Stomach smooth muscle (tissue), 2 donors: ENCODE measurements around the gene R3HCC1L.

Experiments
- H3K27ac ChIP-seq: one replicate; pipeline ENCODE4 v1.7.0; 2013; ENCODE audit warnings: mild to moderate bottlenecking, low read length, inconsistent platforms
- H3K27me3 ChIP-seq, 2 donors: one replicate each; pipeline ENCODE4 v1.7.0; 2013; ENCODE audit warnings: low read length in 2 of 2; ENCODE audit not compliant: insufficient read depth in 2 of 2, control insufficient read depth in 1 of 2
- H3K36me3 ChIP-seq, 2 donors: one replicate each; pipeline ENCODE4 v1.7.0; 2013; ENCODE audit warnings: low read length in 2 of 2; ENCODE audit not compliant: control insufficient read depth in 2 of 2, insufficient read depth in 2 of 2
- H3K4me1 ChIP-seq: one replicate; pipeline ENCODE4 v1.7.0; 2013; ENCODE audit warnings: low read length; ENCODE audit not compliant: control insufficient read depth, insufficient read depth
- H3K4me3 ChIP-seq, 2 donors: one replicate each; pipeline ENCODE4 v1.7.0; 2013; ENCODE audit warnings: low read length in 2 of 2
- H3K9ac ChIP-seq, 2 donors: one replicate each; pipeline ENCODE4 v1.7.0; 2013; ENCODE audit warnings: low read length in 2 of 2, mild to moderate bottlenecking in 1 of 2
- H3K9me3 ChIP-seq, 2 donors: one replicate each; pipeline ENCODE4 v1.7.0; 2013; ENCODE audit warnings: low read length in 2 of 2; ENCODE audit not compliant: control insufficient read depth in 2 of 2
- donor health status: healthy.
- donor health status: Pancreatic carcinoma.

The R3HCC1L gene

DNA sequence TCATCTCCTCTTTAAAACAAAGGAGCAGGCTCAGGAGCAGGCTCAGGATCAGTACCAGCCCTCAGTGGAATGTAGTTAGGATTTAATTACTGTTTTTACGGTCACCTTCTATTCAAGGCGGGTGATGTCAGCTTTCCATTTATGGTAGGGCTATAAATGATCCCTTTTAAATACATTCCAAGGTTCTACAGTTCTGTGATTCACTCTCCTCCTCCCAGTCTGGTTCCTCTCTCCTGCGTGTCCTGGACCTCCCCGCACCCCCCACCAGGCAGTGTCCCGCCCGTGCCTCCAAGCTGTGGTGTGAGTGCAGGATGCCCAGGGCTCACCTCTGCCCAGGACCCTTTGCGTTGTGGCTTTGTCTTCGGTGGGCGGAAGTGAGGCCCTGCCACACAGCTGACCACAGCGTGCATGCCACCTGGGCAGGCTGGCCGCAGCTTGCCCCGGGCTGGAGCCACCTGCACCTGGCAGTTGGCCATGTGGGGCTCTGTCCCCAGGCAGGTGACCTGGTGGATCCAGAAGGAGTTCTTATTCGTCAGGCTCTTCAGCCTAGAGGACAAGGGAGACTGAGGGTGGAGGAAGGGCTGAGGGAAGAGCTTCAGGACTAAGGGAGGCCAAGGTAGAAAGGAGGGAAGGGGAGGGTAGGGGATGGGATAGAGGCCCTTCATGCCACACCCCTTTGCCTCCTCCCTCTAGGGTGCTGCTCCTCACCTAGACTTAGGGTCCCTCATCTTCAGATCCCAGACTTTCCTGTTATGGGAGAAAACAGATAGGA lies 124.4 kb downstream of the R3HCC1L start:
- H3K9me3 ChIP-seq, result no peaks in the 10 kb centered on the region
- H3K36me3 ChIP-seq, result peaks cover 0 to 4% of the 10 kb centered on the region in 2 donors
- H3K4me3 ChIP-seq, result no peak overlapping the region
- H3K9ac ChIP-seq, result no peak overlapping the region
- peaks cover 3% of the 10 kb centered on the region for H3K4me1 ChIP-seq
- H3K27ac ChIP-seq, result no peak overlapping the region
- no peaks in the 10 kb centered on the region for H3K27me3 ChIP-seq

DNA sequence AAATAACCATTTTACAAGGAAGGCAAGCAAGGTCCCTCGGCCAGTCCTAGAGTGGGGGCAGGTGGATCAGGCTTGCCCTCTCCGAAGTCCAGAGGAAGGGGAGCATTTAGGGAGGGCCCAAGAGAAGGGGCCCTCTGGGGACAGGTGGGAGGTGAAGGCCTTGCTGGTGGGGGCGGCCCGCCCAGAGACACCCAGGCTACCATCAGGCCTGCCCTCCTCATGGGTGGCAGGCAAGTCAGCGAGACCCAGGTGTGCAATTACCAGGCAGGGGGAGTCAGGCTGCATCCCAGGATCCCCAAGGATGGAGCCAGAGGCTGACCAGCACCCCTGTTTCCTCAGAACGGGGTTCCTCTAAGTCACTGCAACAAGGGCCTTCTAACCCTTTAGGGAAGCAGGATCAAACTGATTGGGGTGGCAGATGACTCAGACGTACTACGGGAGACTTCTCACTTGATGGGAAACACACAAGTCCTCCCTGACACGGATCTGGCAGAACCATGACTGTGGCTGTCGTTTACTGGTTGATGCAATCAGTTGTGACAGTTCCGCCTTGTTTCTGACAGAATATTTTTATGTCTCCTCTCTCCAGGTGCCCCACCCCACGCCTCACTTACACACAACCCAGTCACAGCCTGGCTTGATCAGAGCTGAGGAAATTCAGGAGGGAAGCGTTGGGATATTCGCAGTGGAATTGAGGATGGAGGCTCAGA lies 125.3 kb downstream of the R3HCC1L start:
- Histone ChIP-seq H3K36me3 (peaks cover 0 to 4% of the 10 kb centered on the region in 2 donors), H3K4me1 (peaks cover 3% of the 10 kb centered on the region), H3K27me3 (no peaks in the 10 kb centered on the region), H3K4me3 (no peak overlapping the region), H3K9ac (no peak overlapping the region), H3K9me3 (no peaks in the 10 kb centered on the region), H3K27ac (no peak overlapping the region)

DNA sequence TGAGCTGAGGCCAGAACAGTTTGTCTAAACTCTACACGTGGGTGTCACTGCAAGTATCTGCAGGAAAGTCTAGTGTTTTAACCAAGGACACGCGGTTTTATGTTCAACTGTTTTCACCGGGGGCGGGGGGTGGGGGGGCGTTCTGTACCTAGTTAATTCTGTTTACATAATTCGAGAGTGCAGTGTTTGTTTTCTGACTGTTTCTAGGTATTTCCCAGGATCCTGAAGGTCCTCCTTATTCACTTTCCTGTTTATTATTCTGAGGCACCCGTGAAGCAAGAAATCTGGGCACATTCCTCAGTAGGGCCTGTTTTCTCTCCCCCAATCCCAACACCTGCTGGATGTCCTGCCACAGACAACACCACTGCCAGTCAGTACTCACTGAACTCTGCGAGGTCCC lies 125.9 kb downstream of the R3HCC1L start:
- H3K36me3 ChIP-seq, result peaks cover 0 to 4% of the 10 kb centered on the region in 2 donors
- H3K4me1 ChIP-seq, result peaks cover 3% of the 10 kb centered on the region
- no peak overlapping the region for H3K4me3 ChIP-seq
- H3K9ac ChIP-seq, result no peak overlapping the region
- no peaks in the 10 kb centered on the region for H3K27me3 ChIP-seq
- H3K27ac ChIP-seq, result no peak overlapping the region
- no peaks in the 10 kb centered on the region for H3K9me3 ChIP-seq

DNA sequence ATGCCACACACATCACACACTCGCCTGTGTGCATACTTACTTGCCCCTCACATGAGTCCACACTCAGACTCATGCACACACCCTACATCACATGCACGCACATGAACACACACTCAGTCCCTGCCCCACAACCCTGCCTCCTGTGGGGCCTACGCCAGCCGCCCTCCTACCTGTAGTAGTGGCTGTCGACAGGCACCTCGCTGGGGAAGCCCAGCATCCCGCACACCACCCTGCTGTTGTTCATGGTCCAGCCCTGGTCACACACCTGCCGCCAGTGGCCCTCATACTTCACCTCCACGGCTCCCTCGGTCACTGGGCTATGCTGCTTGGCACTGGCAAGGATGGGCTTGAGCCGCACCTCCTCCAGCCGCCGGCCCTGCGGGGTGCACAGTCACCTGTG lies 126.3 kb downstream of the R3HCC1L start:
- Histone ChIP-seq H3K27me3 (no peaks in the 10 kb centered on the region), H3K36me3 (peaks cover 0 to 4% of the 10 kb centered on the region in 2 donors), H3K27ac (no peak overlapping the region), H3K4me1 (peaks cover 5% of the 10 kb centered on the region), H3K9me3 (no peaks in the 10 kb centered on the region), H3K9ac (no peak overlapping the region), H3K4me3 (no peak overlapping the region)

DNA sequence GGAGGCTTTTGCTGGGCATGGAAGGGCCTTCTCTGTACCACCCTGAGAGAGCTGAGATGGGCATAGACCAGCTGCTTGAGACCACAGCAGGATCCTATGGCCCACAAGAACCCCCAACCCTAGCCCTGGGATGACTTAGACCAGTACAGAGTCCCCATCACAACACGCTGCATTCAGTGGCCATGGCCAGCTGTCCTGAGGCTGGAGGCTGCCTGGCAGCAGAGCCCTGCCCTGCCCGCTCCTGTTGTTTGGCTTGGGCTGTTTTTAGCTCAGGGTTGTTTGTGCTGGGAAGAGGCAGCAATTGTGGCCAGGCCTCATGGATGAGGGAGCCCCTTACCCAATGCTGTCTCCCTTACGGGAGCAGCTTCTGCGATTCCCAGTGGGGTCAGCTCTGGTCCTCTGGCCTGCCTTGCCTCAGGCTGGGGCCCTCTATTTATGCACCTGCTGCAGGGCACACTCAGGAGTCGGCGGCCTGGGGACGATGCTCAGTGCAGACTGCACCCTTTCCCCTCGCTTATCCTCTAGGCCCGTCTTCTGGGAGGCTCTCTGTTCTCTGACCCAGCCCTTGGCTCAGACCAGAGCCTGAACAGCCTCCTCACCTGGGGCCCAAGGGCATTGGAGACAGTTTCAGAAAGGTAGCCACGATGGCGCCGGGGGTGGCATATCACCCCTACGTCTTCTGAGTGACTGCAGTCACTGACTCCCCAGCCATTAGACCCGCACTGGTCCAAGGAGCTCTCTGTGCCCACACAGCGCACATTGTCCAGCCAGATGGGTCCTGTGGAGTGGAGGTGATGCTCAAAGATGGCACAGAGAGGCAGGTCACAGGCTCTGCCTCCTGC lies 127.2 kb downstream of the R3HCC1L start:
- no peaks in the 10 kb centered on the region for H3K27me3 ChIP-seq
- no peak overlapping the region for H3K9ac ChIP-seq
- H3K27ac ChIP-seq, result no peak overlapping the region
- H3K4me1 ChIP-seq, result peaks cover 13% of the 10 kb centered on the region
- peaks cover 0 to 4% of the 10 kb centered on the region in 2 donors for H3K36me3 ChIP-seq
- no peak overlapping the region for H3K4me3 ChIP-seq
- H3K9me3 ChIP-seq, result no peaks in the 10 kb centered on the region

DNA sequence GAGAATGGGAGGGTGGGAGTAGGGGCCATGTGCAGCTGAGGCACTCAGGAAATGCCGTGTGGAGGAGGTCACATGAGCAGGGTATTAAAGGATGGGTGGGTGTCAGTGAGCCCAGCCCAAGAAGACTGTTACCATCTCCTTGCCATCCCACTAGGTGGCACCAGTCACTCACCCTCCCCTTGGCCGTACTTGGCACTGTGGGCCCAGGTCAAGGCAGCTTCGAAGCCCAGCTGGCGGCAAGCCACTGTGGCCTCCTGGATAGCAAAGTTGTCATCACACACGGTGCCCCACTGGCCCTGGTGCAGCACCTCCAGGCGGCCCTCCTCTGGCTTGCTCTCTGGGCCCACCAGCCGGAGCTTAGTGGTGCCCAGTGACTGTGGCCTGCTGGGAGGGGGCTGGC lies 128.1 kb downstream of the R3HCC1L start:
- Histone ChIP-seq H3K9ac (no peak overlapping the region), H3K27ac (no peak overlapping the region), H3K27me3 (no peaks in the 10 kb centered on the region), H3K36me3 (no peaks in the 10 kb centered on the region), H3K4me3 (no peak overlapping the region), H3K9me3 (no peaks in the 10 kb centered on the region), H3K4me1 (peaks cover 18% of the 10 kb centered on the region)

DNA sequence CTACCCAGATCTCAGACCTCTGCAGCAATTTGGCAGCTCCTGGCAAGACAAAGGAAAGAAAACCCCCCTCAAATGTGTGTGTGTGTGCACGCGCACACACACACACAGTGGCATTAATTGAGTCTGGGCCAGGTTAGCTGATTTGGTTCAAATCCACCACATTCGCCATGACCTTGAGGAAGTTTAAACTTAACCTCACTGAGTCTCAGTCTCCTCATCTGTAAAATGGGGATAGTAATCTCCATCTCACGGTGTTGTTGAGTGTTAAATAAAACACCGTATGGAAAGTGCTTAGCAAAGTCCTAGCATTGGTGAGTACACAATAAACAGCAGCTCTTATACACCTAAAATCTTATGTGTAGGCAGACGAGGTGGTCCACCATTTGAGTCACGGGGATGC lies 128.6 kb downstream of the R3HCC1L start:
- Histone ChIP-seq H3K27me3 (no peaks in the 10 kb centered on the region), H3K4me3 (no peak overlapping the region), H3K36me3 (no peaks in the 10 kb centered on the region), H3K9ac (no peak overlapping the region), H3K9me3 (no peaks in the 10 kb centered on the region), H3K27ac (no peak overlapping the region), H3K4me1 (peaks cover 23% of the 10 kb centered on the region)

DNA sequence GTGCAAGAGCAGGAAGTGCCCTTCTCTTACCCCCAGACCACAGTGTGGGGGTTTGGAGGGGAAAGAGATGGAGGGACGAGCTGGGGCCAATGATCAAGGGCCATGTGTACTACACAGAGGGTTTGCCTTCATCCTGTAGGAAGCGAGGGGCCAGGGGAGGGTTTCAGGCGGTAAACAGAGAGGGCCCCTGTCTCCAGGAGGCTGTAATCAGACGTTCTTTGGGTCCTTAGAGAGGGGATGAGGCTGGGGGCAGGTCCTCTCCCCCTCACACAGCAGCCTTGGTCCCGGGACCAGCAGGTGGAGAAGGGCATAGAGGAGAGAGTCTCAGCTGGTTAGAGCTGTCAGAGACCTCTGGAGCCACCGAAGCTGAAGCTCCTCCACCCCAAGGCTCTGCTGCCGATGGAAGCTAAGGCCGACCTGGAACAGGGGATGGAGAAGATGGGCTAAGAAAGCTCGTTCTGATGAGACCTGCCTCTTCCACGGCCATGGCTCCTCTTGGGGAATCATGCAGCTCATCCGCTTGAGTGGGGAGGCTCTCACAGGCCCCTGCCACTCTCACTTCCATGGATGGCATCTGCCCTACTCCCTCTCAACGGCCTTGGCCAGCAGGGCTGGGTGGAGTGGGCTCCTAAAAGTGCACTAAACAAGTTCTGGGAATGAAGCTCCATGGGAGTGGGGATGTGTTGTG lies 130.1 kb downstream of the R3HCC1L start:
- Histone ChIP-seq H3K27ac (no peak overlapping the region), H3K9me3 (no peaks in the 10 kb centered on the region), H3K27me3 (no peaks in the 10 kb centered on the region), H3K9ac (no peak overlapping the region), H3K4me3 (no peak overlapping the region), H3K36me3 (no peaks in the 10 kb centered on the region), H3K4me1 (peaks cover 34% of the 10 kb centered on the region)

DNA sequence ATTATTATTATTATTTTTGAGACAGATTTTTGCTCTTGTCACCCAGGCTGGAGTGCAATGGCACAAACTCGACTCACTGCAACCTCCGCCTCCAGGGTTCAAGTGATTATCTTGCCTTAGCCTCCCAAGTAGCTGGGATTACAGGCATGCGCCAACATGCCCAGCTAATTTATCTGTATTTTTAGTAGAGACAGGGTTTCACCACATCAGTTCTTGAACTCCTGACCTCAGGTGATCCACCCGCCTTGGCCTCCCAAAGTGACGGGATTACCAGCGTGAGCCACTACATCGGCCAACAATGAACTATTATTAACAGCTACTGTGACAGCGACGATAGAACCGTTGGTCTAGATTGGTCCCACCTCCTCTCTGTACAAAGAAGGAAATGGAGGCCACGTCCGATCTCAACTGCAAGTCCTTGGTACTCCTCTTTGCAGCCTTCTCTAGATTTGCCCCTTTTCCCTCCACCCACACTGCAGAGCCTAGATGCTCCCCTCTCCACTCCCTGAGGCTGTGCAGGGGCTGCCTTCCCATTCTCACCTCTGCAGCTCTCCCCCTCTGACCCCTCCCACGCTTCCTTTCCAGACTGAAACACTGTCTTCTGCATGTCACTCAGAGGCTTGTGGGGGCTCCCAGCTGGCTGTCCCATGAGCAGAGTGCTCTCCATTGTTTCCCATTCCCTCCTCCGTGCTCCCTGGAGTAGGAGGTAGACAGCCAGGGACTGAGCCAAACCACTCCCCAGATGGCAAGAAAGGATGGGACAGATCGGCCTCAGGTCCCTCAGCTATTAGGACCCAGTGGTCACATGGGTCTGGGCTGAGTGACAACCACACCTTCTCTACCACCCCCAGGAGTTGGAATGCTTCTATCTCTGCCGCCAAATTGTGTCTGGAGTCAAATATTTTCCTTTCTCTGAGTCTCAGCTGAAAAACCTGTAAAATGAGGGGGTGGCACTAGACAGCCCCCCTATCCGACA lies 131.2 kb downstream of the R3HCC1L start:
- H3K9me3 ChIP-seq, result no peaks in the 10 kb centered on the region
- H3K36me3 ChIP-seq, result no peaks in the 10 kb centered on the region
- H3K9ac ChIP-seq, result no peak overlapping the region
- peaks cover 45% of the 10 kb centered on the region for H3K4me1 ChIP-seq
- no peak overlapping the region for H3K4me3 ChIP-seq
- no peak overlapping the region for H3K27ac ChIP-seq
- H3K27me3 ChIP-seq, result no peaks in the 10 kb centered on the region
